GM18511 (cell line): ENCODE results near the gene ATP6V1B1.

ENCODE experiments used
- ATAC-seq: cut with Tn5 transposase; IDR thresholded peaks from one replicate; pipeline ENCODE4 v1.9.1; 2021; ENCODE audit warnings: mild to moderate bottlenecking, moderate library complexity; ENCODE audit not compliant: unreplicated experiment

The ATP6V1B1 gene

GRCh38 chr2:70943205-70943871, 7.6 kb downstream of the ATP6V1B1 start:
- ATAC-seq, result no peak

GRCh38 chr2:70944111-70944690, 8.5 kb downstream of the ATP6V1B1 start:
- no peak for ATAC-seq

GRCh38 chr2:70946832-70947442, 11.2 kb downstream of the ATP6V1B1 start:
- ATAC-seq, result no peak

GRCh38 chr2:70947556-70948184, 12.0 kb downstream of the ATP6V1B1 start:
- no peak for ATAC-seq

GRCh38 chr2:70948337-70949003, 12.8 kb downstream of the ATP6V1B1 start:
- peak; percentile 95 for ATAC-seq

GRCh38 chr2:70949086-70949485, 13.4 kb downstream of the ATP6V1B1 start:
- no peak for ATAC-seq

DNA sequence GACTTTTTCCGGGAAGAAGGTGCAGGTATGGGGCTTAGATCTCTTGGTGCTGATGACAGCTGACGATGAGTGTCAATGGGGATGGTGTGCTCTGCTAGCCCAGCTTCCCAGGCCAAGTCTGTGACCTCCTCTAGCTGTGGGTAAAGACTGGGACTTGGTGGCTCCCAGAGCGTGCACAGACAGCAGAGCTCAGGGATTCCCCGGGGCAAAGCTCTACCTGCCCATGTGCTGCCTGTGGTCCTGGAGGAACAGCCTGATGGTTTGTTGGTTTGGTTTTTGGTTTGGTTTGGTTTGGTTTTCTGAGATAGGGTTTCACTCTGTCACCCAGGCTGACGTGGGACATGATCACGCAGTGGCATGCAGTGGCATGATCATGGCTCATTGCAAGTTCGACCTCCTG, 19.2 kb downstream of the ATP6V1B1 start:
- ATAC-seq, result no peak

- ATAC-seq, result no peak
These were observed 20.4 kb downstream of the ATP6V1B1 start for GRCh38 chr2:70956141-70956540.

DNA sequence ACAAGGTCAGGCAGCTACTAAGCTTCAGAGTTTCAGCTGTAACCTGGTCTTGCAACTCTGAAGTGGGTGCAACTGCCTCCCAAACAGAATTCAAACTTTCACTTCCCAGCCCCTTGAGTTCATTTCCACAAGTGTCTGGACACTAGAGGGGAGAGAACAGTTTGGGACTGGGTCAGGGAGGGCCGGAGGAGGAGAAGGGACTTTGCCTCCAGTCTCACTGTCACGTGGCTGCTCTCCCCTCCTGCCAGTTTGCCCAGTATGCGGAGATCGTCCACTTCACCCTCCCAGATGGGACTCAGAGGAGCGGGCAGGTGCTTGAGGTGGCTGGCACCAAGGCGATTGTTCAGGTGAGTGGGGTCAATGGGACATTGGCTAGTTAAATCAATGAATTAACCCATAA, 22.1 kb downstream of the ATP6V1B1 start:
- no peak for ATAC-seq

GRCh38 chr2:70958759-70959158, 23.1 kb downstream of the ATP6V1B1 start:
- no peak for ATAC-seq

DNA sequence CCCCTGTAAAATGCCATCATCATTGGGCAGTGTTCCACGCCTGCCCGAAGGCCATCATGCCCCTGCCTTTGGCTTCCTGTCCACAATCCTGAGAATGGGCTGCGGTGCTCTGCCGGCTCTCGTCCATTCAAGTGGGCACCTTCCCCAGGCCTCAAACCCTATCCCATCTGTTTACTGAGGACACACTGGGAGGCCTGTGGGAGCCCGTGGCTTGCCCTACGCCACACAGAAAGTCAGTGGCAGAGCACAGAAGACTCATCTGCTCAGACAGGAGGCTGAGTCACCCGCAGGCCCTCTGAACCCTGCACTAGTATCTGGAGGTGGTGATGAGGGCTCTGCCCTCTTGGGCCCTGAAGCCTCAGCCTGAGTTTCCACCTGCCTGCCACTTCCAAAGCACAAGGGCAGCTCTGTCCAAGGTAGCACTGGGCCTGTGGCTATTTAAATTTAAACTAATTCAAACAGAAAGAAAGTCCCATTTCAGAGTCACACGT, 23.6 kb downstream of the ATP6V1B1 start:
- no peak for ATAC-seq

DNA sequence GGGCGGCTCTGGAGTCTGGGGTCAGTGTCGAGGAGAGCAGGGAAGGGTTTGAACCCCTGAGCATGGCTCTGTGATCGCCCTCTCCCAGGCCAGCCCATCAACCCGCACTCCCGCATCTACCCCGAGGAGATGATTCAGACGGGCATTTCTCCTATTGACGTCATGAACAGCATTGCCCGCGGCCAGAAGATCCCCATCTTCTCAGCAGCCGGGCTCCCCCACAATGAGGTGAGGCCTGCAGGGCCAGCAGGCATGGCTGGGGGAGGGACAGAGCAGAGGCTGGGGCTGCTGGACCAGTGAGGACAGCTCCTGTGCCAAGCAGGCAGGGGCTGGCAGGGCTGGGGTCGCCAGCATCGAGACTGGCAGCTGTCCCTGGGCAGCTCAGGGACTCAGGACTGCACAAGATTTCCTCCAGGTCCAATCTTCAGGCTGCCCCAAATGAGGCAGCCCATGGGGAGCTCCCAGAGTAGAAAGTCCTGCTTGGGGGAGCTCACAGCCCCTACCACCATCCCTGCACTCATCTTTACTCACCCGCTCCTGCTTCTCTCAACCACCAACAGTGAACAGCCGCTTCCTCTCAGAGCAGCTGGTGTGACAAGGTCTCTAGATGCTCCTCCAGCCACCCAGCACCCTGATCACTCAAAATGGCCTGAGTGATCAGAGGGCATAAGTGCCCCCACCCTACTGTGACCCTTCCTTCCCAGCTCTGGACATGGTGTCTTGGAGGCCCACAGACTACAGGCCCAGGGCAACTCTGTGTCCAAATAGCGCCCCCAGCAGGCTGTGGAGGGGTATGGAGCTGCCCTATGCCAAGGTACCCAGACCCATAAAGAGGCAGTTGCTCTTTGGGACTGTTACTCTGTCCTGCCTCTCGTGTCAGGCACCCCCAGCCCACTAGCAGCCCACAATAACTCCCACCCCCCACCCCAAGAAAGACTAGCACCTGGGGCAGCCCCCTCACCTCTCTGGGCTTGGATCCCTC, 24.4 kb downstream of the ATP6V1B1 start:
- no peak for ATAC-seq

- no peak for ATAC-seq
These were observed 25.3 kb downstream of the ATP6V1B1 start for GRCh38 chr2:70960833-70961647.

DNA sequence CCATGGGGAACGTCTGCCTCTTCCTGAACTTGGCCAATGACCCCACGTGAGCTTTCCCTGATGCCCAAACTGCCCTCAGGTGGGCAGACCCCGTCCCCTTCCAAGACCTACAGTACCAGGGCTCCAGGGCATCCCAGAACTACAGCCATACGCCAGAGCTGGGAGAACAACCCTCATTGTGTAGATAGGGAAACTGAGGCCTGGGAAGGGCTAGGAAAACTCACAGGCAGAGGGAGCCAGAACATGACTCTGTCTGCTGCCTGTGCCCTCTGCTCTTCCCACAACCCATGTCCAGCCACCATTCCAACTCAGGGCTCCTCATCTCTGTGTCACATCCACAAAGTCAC, 25.9 kb downstream of the ATP6V1B1 start:
- no peak for ATAC-seq

DNA sequence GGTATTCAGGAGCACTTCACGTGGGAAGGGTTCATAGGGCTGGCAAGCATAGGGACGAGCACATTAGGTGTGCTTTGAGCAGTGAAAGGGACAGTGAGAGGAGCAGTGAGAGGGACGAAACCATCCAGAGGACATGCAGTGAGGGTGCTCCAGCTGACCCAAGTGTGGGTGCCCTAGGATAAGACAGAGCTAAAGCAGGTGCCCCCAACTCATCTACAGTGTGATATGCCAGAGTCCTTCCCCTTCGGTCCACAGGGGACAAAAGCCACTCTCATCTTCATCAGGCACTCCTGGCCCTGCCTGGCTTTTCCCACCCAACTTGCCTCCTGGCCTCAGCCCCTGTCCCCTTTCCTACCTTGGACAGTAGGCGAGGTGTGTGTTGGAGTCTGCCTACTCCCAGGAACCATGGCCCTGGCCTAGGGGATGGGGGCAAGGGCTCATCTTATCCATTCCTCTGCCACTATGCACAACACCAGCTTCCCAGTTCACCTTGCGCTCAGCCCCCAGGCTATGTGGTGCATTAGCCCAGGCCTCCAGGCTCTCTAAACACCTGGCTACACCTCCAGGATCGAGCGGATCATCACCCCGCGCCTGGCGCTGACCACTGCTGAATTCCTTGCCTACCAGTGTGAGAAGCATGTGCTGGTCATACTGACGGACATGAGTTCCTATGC, 26.6 kb downstream of the ATP6V1B1 start:
- no peak for ATAC-seq

- no peak for ATAC-seq
These were observed 27.5 kb downstream of the ATP6V1B1 start for GRCh38 chr2:70962885-70963878.

DNA sequence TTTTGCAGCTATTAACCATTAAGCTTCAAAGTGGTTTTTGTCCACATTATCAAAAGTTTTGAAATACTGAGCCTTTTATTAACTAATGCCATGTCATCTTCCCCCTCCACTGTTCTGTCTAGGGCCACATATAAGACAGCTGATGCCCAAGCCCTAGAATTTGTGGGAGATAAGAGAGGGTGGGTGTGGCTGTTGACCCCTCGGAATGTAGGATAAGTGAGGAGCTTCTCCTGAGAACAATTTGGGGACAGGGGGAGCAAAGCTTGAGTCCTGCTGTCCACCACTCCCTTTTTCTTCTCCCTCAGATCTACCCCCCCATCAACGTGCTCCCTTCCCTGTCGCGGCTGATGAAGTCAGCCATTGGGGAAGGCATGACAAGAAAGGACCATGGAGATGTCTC, 28.4 kb downstream of the ATP6V1B1 start:
- no peak for ATAC-seq
